GM21825 (cell line): ENCODE measurements around the gene MLANA.
A peak's percentile ranks its signal among the peaks of the same experiment; 100 is the strongest.
"Not testable (repeated sequence)": the region's sequence is repeated elsewhere in the genome, so short reads cannot be mapped to it uniquely, and the experiment has no call there.

Experiments used
- ATAC-seq: cut with Tn5 transposase; IDR thresholded peaks from one replicate; pipeline ENCODE4 v1.9.1; 2021; ENCODE audit warnings: mild to moderate bottlenecking, moderate library complexity; ENCODE audit not compliant: unreplicated experiment

Gene MLANA

GRCh38 chr9:5869315-5870019 lies 21.2 kb upstream of the MLANA start:
- ATAC-seq: no peak

- no peak for ATAC-seq
Measured at GRCh38 chr9:5870020-5870339, 20.7 kb upstream of the MLANA start.

- ATAC-seq: no peak
Measured at GRCh38 chr9:5870691-5871090, 20.0 kb upstream of the MLANA start.

GRCh38 chr9:5871785-5872184 lies 18.9 kb upstream of the MLANA start:
- no peak for ATAC-seq

- no peak for ATAC-seq
Measured at GRCh38 chr9:5872511-5872910, 18.2 kb upstream of the MLANA start.

GRCh38 chr9:5873439-5873838 lies 17.2 kb upstream of the MLANA start:
- no peak for ATAC-seq

- ATAC-seq: no peak
Measured at GRCh38 chr9:5874048-5874447, 16.6 kb upstream of the MLANA start.

- ATAC-seq: no peak
Measured at GRCh38 chr9:5876026-5876425, 14.7 kb upstream of the MLANA start.

- no peak for ATAC-seq
Measured at GRCh38 chr9:5876711-5877110, 14.0 kb upstream of the MLANA start.

- no peak for ATAC-seq
Measured at GRCh38 chr9:5879419-5880181, 11.1 kb upstream of the MLANA start.

- ATAC-seq: not testable (repeated sequence)
Measured at GRCh38 chr9:5882244-5883012, 8.3 kb upstream of the MLANA start.

GRCh38 chr9:5884191-5884590 lies 6.5 kb upstream of the MLANA start:
- ATAC-seq: no peak

GRCh38 chr9:5886114-5886939 lies 4.4 kb upstream of the MLANA start:
- ATAC-seq: peak; percentile 94

- no peak for ATAC-seq
Measured at GRCh38 chr9:5892456-5893133, 1.9 kb downstream of the MLANA start.

GRCh38 chr9:5893134-5893505 lies 2.4 kb downstream of the MLANA start:
- no peak for ATAC-seq

- no peak for ATAC-seq
Measured at GRCh38 chr9:5893591-5894236, 3.0 kb downstream of the MLANA start.

- no peak for ATAC-seq
Measured at GRCh38 chr9:5894237-5894959, 3.7 kb downstream of the MLANA start.

GRCh38 chr9:5895782-5896181 lies 5.1 kb downstream of the MLANA start:
- no peak for ATAC-seq

GRCh38 chr9:5896863-5897262 lies 6.2 kb downstream of the MLANA start:
- no peak for ATAC-seq
